C4-2B (cell line): ENCODE data around the gene SLC27A2.
"Not testable (repeated sequence)": the region's sequence is repeated elsewhere in the genome, so short reads cannot be mapped to it uniquely, and the experiment has no call there.

Experiments used
- H3K27ac ChIP-seq: fragments of 450-650 bp; 2 replicates; pipeline ENCODE4 v1.5.1; 2017
- ZFX ChIP-seq: fragments of 450-650 bp; IDR thresholded peaks from 2 replicates; pipeline ENCODE4 v1.6.1; 2017
- TF ChIP-seq, protein P1 (sequence below): fragments of 450-650 bp; conservative IDR thresholded peaks from 2 replicates; pipeline ENCODE4 v1.5.1; 2017; ENCODE audit warnings: mild to moderate bottlenecking

Gene SLC27A2

DNA sequence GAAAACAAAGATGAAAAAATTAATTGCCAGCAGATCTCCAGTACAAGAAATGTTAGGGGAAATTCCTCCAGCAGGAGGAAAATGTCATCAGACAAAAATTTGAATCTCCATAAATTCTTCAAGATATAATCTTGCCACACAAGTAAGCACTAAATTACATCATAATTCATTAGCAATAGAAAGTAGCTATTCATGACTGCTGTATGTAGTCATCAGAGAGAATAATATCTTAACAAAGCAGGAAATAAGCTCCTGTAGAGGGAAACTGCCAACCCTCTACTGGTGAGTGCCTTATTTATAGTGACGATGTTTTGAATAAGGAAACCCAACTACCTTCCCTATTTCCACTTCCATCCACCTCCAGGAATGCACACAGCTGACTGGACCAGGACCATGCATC is 15.8 kb upstream of the SLC27A2 start:
- no peak overlapping the region for H3K27ac ChIP-seq
- TF ChIP-seq ZFX: no peak
- TF ChIP-seq, protein P1, sequence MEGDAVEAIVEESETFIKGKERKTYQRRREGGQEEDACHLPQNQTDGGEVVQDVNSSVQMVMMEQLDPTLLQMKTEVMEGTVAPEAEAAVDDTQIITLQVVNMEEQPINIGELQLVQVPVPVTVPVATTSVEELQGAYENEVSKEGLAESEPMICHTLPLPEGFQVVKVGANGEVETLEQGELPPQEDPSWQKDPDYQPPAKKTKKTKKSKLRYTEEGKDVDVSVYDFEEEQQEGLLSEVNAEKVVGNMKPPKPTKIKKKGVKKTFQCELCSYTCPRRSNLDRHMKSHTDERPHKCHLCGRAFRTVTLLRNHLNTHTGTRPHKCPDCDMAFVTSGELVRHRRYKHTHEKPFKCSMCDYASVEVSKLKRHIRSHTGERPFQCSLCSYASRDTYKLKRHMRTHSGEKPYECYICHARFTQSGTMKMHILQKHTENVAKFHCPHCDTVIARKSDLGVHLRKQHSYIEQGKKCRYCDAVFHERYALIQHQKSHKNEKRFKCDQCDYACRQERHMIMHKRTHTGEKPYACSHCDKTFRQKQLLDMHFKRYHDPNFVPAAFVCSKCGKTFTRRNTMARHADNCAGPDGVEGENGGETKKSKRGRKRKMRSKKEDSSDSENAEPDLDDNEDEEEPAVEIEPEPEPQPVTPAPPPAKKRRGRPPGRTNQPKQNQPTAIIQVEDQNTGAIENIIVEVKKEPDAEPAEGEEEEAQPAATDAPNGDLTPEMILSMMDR: no peak

DNA sequence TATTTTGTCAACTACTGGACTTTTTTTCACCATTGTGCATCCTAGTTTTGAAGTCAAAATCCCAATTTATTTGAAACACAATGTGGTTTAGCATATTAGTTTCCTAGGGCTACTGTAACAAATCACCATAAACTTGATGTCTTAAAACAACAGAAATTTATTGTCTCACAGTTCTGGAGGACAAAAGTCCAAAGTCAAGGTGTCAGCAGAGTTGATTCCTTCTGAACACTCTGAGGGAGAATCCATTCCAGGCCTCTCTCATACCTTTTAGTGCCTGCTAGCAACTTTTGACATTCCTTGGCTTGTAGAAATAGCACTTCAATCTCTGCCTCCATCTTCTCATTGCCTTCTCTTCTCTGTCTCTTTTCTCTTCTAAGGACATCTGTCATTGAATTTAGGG is 14.9 kb upstream of the SLC27A2 start:
- TF ChIP-seq, protein P1: no peak
- TF ChIP-seq ZFX: no peak
- no peak overlapping the region for H3K27ac ChIP-seq

DNA sequence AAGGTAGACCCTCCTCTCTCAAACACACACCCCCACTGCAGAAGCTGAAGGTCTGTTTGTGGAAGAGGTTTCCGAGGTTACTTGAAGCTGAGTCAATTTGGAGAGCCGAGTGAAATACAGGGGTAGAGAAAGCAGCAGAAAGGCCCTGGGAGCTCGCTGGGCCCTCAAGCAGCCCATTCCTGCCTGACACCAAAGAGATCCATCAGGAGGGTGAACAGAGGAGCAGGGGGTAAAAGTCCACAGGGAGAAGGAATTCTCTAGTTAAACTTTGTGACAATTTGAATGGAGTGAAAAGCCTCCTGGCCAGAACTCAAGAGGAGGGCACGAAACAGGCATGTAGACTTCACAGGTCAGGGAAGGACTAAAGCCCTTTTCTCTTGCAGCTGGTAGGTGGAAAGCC is 13.6 kb upstream of the SLC27A2 start:
- H3K27ac ChIP-seq: no peak overlapping the region
- TF ChIP-seq, protein P1: no peak
- TF ChIP-seq ZFX: no peak

DNA sequence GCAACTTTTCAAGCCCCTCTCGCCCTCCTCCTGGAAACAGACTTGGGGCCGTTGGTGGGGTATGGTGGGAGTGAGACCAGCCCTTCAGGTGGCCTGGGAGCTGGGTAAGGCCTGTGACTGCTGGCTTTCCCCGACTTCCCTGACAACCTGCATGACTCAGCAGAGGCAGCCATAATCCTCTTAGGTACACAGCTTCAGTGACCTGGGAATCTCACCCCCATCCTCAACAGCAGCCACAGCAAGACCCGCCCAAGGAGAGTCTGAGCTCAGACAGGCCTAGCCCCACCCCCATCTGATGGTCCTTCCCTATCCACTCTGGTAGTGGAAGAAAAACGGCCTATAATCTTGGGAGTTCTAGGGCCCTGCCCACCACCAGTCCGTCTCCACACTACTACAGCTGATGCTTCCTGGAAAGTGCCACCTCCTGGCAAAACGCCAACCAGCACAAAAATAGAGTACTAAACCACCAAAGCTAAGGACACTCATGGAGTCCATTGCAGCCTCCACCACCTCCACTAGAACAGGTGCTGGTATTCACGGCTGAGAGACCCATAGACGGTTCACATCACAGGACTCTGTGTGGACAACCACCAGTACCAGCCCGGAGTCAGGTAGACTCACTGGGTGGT is 13.1 kb upstream of the SLC27A2 start:
- no peak for TF ChIP-seq ZFX
- TF ChIP-seq, protein P1: no peak
- H3K27ac ChIP-seq: no peak overlapping the region

DNA sequence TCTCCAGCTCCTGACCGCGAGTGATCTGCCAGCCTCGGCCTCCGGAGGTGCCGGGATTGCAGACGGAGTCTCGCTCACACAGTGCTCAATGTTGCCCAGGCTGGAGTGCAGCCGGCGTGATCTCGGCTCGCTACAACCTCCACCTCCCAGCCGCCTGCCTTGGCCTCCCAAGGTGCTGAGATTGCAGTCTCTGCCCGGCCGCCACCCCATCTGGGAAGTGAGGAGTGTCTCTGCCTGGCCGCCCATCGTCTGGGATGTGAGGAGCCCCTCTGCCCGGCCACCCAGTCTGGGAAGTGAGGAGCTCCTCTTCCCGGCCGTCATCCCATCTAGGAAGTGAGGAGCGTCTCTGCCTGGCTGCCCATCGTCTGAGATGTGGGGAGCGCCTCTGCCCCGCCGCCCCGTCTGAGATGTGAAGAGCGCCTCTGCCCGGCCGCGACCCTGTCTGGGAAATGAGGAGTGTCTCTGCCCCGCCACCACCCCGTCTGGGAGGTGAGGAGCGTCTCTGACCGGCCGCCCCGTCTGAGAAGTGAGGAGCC is 9.6 kb upstream of the SLC27A2 start:
- not testable (repeated sequence) for H3K27ac ChIP-seq

DNA sequence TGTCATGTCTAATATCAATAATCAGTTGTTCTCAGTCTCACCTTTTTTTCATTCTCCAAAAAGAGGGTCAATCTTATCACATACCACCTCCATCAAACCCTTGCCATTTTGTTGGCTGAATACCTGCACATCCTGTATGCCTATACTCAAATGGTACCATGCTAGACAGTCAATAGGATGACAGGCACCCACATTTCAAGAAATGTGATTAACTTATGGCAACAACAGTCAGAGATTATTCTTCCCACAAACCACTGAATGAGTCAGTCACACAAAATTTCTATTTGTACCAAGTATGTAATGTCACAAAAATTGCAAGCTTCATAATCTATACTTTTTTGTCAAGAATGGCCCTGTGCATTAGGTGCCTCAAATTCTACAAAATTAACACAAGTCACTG is 5.1 kb upstream of the SLC27A2 start:
- TF ChIP-seq, protein P1: no peak
- TF ChIP-seq ZFX: no peak
- H3K27ac ChIP-seq: no peak overlapping the region

DNA sequence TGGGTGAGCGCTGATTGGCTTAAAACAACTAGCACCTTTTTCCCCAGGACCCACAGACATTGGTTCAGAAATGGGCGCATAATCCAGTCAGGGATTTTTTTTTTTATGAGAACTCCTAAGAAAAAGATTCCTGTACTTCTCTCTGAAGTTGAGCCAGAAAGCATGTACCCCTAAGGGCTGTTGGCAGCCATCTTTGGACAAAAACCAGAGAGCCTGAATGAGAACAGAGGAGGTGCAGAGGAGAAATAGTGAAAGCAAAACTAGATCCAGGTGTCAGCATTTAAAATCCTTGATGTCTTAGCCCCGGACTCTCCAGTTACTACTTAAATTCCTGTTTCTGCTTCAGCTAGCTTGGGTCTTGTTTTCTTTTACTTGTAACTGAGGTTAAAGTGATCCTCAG is 1.9 kb upstream of the SLC27A2 start:
- no peak overlapping the region for H3K27ac ChIP-seq
- TF ChIP-seq, protein P1: no peak
- no peak for TF ChIP-seq ZFX

DNA sequence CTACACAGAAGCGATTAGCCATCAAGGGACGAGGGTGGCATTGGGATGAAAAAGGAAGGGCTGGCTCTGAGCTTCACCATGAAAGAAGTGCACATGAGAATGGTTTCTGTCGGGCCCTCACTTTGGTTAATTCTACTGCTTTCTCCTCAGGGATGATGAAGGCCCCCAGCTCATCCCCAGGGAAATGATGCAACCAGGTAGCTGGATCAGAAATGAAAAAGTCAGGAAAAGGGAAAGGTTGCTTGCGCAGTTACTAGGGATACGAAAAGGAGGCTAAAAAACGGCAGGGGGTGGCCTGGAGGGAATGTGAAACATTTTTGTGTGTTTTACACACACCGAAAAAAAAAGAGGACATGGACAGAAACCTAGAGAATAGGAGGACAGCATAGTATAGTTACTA is 1.4 kb upstream of the SLC27A2 start:
- no peak for TF ChIP-seq ZFX
- TF ChIP-seq, protein P1: no peak
- H3K27ac ChIP-seq: no peak overlapping the region
